Activated gamma-delta T cell treated with anti-CD3 and anti-CD28 coated beads, Interleukin-2, amount 50 U/mL, for 16 hours (primary cell): Measurements from ENCODE around the gene CYP26C1.
"Not testable (repeated sequence)": the region's sequence is repeated elsewhere in the genome, so short reads cannot be mapped to it uniquely, and the experiment has no call there.

ENCODE experiments used
- DNase-seq: peaks from one replicate; pipeline ENCODE4 v3.0.0-alpha.2; 2020; ENCODE audit warnings: low read depth

CYP26C1 gene

DNA sequence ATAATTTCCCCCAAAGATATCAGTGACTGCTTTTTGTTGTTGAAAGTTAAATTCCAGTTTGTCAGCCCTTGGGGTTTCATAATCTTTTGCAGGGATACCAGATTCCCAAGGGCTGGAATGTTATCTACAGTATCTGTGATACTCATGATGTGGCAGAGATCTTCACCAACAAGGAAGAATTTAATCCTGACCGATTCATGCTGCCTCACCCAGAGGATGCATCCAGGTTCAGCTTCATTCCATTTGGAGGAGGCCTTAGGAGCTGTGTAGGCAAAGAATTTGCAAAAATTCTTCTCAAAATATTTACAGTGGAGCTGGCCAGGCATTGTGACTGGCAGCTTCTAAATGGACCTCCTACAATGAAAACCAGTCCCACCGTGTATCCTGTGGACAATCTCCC is 16.3 kb downstream of the CYP26C1 start:
- DNase-seq = no peak

DNA sequence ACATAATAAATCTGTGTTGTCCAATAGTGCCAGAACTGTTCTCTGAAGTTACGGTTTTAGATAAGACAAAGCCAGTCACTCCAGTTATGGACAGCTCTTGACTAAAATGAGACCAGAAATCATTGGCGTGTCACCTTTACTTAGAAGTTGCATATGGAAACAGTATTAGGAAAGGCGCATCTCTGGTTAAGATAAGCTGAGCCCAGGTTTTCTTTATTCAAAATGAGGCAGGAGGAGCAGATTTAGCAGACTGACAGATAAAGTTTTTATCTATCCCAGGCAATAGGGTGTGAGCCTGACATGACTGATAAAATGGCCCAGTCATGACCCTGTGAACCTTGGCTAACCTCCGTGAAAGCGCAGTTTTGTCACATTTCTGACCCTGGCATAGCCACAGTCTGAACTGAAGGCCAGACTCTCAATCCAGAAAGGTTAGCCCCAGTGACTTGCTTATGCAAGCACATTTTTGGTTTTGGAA is 17.3 kb downstream of the CYP26C1 start:
- no peak for DNase-seq

- DNase-seq = no peak
Observed at GRCh38 chr10:93079663-93080349, 19.2 kb downstream of the CYP26C1 start.

DNA sequence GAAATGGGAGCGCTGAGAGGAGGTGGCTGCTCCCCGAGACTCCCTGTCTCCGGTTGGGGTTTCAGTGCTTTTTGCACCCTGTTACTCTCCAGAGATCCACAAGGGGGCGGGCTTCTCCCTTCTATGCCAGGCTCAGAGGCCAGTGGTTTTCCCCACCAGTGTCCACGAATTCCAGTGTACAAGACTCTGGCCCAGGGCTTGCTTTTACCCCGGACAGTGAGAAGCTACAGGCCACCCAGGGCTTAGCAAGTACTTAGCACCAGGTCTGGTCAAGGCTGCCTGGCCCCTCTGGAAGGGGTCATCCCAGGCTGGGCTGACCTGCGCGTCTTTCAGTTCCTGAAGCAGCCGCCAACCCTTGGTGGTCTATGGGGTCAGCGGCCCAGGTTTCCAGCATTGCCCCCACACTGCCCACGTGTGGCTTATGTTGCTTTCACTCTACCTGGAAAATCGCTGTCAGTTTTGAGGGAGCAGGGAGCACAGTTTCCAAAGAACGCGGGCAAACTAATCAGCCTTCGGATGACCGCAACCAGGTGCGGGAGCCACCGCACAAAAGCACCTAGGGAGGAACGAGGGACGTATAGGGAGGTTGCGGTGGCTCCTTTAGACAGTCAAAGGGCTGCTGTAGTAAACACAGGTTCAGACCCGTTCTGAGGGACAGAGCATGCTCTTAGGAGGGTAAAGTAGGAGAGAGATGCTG is 19.9 kb downstream of the CYP26C1 start:
- peak; percentile 20 for DNase-seq

GRCh38 chr10:93081318-93081717 is 20.7 kb downstream of the CYP26C1 start:
- no peak for DNase-seq

DNA sequence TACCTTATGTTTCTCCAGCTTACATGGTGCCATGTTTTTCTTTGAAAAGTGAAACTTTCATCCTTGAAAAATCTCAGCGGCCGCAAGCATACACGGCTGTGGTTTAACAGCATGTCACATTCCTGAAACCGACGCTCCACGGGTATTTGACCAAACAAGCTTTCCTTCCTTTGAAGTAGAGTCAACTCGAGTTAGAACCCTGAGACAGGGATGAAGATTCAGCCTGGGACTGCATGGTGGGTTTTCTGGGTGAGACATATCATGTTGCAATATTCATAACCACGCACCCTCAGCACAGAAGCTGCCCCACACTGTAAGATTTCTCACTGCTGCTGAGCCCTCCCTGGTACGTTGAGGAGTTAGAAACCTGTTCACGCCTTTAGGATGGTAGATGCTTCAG is 21.2 kb downstream of the CYP26C1 start:
- DNase-seq = no peak

- DNase-seq = no peak
Observed at GRCh38 chr10:93083743-93084539, 23.3 kb downstream of the CYP26C1 start.

GRCh38 chr10:93085272-93085859 is 24.8 kb downstream of the CYP26C1 start:
- DNase-seq = no peak

- DNase-seq = no peak
Observed at GRCh38 chr10:93086289-93086688, 25.7 kb downstream of the CYP26C1 start.

- no peak for DNase-seq
Observed at GRCh38 chr10:93087846-93088245, 27.2 kb downstream of the CYP26C1 start.

GRCh38 chr10:93088466-93088865 is 27.9 kb downstream of the CYP26C1 start:
- no peak for DNase-seq

DNA sequence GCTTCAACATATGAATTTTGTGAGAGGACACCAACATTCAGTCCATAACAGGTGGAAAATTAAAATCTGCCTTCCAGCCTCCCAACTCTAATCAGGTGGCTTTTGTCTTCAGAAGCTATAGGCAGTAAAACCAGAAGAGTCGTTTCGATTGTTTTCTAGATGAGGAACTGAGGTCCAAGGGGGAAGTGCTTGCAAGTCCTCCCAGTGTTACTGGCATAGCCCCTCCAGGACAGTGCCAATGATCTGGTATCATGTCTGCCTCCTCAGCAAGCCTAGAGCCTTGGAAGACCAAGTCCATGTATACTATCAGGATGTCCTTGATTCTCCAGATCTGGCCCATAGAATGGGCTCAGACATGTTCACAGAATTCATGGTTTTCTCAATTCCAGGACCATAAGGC is 30.0 kb downstream of the CYP26C1 start:
- DNase-seq = no peak

DNA sequence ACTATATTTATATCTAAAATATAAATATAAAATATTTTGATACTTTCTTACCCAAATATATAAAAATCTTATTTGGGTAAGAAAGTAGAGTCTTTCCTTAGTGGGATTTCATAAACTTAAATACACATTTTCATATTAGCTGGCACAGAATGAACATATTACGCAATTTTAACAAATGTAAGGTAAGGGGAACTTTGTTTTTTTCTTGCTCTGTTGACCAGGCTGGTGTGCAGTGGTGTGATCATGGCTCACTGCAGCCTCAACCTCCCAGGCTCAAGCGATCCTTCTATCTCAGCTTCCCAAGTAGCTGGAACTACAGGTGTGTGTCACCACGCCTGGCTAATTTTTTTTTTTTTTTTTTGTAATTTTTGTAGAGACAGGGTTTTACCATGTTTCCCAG is 31.4 kb downstream of the CYP26C1 start:
- DNase-seq = no peak

- no peak for DNase-seq
Observed at GRCh38 chr10:93095225-93095624, 34.6 kb downstream of the CYP26C1 start.

GRCh38 chr10:93096901-93097300 is 36.3 kb downstream of the CYP26C1 start:
- no peak for DNase-seq

GRCh38 chr10:93097386-93097785 is 36.8 kb downstream of the CYP26C1 start:
- DNase-seq = no peak

- no peak for DNase-seq
Observed at GRCh38 chr10:93098816-93099215, 38.2 kb downstream of the CYP26C1 start.

DNA sequence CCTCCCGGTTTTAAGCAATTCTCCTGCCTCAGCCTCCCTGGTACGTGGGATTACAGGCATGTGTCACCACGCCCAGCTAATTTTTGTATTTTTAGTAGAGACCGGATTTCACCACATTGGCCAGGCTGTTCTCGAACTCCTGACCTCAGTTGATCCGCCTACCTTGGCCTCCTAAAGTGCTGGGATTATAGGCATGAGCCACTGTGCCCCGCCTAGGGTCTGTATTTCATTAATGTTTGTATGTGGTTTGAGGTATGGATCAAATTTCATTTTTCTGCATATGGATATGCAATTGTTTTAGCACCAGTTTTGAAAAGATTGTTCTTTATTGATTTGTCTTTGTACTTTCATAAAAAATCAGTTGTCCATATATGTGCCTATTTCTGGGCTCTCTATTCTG is 39.1 kb downstream of the CYP26C1 start:
- DNase-seq = no peak

- not testable (repeated sequence) for DNase-seq
Observed at GRCh38 chr10:93101148-93101547, 40.5 kb downstream of the CYP26C1 start.

- no peak for DNase-seq
Observed at GRCh38 chr10:93103953-93104352, 43.4 kb downstream of the CYP26C1 start.

- DNase-seq = no peak
Observed at GRCh38 chr10:93106631-93107072, 46.1 kb downstream of the CYP26C1 start.

DNA sequence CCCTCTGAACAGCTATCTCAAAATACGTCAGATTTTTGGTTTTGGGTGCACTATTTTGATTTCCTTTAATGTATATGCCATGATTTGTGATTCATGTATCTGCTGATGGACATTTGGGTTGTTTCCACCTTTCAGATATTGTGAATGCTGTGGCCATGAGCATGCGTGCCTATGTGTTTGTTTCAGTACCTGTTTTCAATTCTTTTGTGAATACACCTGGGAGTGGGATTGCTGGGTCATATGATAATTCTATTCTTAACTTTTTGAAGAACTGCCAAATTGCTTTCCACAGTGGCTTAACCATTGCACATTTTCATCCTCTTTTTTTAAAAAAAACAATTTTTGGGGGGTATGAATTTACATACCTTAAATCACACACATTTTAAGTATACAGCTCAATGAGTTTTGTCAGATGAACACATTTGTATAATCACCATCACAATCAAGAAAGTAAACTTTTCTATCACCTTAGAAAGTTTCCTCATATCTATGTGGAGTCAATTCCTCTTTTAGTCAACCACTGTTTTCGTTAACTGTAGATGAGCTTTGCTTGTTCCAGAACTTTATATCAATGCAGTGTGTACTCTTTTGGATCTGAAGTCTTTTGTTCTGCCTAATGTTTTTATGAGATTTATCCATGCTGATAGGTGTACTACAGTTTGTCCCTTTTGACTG is 50.0 kb downstream of the CYP26C1 start:
- no peak for DNase-seq
